ENCODE measurements around the gene PAX8.

- no peak for TF ChIP-seq CTCF (IDR thresholded peaks at IDR 0.05)
- no peak for TF ChIP-seq POLR2A (IDR thresholded peaks at IDR 0.05)
These were observed 12.3 kb downstream of the PAX8 start for GRCh38 chr2:113266431-113266830.

Data from heart left ventricle (tissue), 13 donors.